ENCODE measurements around the gene DNAJC11.

Gene DNAJC11

DNA sequence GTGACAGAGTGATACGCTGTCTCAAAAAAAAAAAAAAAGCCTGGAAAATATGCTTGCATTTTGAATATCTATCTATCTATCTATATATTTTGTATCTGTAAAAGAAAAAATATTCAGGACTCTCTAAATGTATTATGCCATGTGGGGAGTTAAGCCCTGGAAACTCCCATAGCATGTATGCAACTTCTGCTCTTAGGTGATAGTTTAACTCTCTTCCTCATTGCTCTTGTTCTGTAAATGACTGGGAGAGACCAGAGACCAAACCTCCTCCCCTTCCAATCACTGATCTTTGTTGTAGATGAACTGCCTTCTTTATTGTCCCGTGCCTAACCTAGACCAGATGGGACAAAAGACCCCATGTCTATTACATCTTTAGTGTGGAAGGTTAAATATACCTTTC is 46.1 kb upstream of the DNAJC11 start:
- ATAC-seq: no peak
- TF ChIP-seq ZFP3 (CRISPR knock-in tag; IDR thresholded peaks at IDR 0.05) (no peak), TCF4 (CRISPR knock-in tag; IDR thresholded peaks at IDR 0.05; ENCODE audit: borderline replicate concordance) (no peak), PPARA (CRISPR knock-in tag; IDR thresholded peaks at IDR 0.05; ENCODE audit: borderline replicate concordance) (no peak), ISL1 (CRISPR knock-in tag; IDR thresholded peaks at IDR 0.05) (no peak), ZNF8 (CRISPR knock-in tag; IDR thresholded peaks at IDR 0.05) (no peak), BACH2 (CRISPR knock-in tag; IDR thresholded peaks at IDR 0.05; ENCODE audit: borderline replicate concordance) (no peak), ZNF70 (CRISPR knock-in tag; IDR thresholded peaks at IDR 0.05) (no peak), ZC3H10 (CRISPR knock-in tag; IDR thresholded peaks at IDR 0.05) (no peak), RARB (CRISPR knock-in tag; IDR thresholded peaks at IDR 0.05) (no peak), CSDC2 (CRISPR knock-in tag; IDR thresholded peaks at IDR 0.05) (no peak), ZFP30 (CRISPR knock-in tag; IDR thresholded peaks at IDR 0.05) (no peak), TOX (CRISPR knock-in tag; IDR thresholded peaks at IDR 0.05; ENCODE audit: borderline replicate concordance) (no peak), GLIS3 (CRISPR knock-in tag; IDR thresholded peaks at IDR 0.05) (no peak)
- TF ChIP-seq, protein P1, sequence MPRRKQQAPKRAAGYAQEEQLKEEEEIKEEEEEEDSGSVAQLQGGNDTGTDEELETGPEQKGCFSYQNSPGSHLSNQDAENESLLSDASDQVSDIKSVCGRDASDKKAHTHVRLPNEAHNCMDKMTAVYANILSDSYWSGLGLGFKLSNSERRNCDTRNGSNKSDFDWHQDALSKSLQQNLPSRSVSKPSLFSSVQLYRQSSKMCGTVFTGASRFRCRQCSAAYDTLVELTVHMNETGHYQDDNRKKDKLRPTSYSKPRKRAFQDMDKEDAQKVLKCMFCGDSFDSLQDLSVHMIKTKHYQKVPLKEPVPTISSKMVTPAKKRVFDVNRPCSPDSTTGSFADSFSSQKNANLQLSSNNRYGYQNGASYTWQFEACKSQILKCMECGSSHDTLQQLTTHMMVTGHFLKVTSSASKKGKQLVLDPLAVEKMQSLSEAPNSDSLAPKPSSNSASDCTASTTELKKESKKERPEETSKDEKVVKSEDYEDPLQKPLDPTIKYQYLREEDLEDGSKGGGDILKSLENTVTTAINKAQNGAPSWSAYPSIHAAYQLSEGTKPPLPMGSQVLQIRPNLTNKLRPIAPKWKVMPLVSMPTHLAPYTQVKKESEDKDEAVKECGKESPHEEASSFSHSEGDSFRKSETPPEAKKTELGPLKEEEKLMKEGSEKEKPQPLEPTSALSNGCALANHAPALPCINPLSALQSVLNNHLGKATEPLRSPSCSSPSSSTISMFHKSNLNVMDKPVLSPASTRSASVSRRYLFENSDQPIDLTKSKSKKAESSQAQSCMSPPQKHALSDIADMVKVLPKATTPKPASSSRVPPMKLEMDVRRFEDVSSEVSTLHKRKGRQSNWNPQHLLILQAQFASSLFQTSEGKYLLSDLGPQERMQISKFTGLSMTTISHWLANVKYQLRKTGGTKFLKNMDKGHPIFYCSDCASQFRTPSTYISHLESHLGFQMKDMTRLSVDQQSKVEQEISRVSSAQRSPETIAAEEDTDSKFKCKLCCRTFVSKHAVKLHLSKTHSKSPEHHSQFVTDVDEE (CRISPR knock-in tag; IDR thresholded peaks at IDR 0.05): no peak
- TF ChIP-seq, protein P2, sequence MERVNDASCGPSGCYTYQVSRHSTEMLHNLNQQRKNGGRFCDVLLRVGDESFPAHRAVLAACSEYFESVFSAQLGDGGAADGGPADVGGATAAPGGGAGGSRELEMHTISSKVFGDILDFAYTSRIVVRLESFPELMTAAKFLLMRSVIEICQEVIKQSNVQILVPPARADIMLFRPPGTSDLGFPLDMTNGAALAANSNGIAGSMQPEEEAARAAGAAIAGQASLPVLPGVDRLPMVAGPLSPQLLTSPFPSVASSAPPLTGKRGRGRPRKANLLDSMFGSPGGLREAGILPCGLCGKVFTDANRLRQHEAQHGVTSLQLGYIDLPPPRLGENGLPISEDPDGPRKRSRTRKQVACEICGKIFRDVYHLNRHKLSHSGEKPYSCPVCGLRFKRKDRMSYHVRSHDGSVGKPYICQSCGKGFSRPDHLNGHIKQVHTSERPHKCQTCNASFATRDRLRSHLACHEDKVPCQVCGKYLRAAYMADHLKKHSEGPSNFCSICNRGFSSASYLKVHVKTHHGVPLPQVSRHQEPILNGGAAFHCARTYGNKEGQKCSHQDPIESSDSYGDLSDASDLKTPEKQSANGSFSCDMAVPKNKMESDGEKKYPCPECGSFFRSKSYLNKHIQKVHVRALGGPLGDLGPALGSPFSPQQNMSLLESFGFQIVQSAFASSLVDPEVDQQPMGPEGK (CRISPR knock-in tag; IDR thresholded peaks at IDR 0.05; ENCODE audit: borderline replicate concordance): no peak
- TF ChIP-seq, protein P3, sequence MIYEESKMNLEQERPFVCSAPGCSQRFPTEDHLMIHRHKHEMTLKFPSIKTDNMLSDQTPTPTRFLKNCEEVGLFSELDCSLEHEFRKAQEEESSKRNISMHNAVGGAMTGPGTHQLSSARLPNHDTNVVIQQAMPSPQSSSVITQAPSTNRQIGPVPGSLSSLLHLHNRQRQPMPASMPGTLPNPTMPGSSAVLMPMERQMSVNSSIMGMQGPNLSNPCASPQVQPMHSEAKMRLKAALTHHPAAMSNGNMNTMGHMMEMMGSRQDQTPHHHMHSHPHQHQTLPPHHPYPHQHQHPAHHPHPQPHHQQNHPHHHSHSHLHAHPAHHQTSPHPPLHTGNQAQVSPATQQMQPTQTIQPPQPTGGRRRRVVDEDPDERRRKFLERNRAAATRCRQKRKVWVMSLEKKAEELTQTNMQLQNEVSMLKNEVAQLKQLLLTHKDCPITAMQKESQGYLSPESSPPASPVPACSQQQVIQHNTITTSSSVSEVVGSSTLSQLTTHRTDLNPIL (CRISPR knock-in tag; IDR thresholded peaks at IDR 0.05; ENCODE audit: low read depth): no peak

DNA sequence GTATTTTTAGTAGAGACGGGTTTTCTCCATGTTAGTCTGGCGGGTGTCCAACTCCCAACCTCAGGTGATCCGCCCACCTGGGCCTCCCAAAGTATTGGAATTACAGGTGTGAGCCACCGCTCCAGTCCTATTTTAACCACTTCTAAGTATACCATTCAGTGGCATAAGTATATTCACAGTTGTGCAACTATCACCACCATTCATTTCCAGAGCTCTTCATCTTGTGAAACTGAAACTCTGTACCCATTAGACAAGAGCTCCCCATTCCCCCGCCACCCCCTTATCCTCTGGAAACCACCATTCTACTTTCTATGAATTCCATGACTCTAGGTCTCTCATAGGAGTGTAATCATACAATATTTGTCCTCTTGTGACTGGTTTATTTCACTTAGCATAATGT is 43.5 kb upstream of the DNAJC11 start:
- TF ChIP-seq ZC3H10 (CRISPR knock-in tag; IDR thresholded peaks at IDR 0.05): no peak
- TF ChIP-seq, protein P3 (CRISPR knock-in tag; IDR thresholded peaks at IDR 0.05; ENCODE audit: low read depth): no peak
- TF ChIP-seq, protein P4, sequence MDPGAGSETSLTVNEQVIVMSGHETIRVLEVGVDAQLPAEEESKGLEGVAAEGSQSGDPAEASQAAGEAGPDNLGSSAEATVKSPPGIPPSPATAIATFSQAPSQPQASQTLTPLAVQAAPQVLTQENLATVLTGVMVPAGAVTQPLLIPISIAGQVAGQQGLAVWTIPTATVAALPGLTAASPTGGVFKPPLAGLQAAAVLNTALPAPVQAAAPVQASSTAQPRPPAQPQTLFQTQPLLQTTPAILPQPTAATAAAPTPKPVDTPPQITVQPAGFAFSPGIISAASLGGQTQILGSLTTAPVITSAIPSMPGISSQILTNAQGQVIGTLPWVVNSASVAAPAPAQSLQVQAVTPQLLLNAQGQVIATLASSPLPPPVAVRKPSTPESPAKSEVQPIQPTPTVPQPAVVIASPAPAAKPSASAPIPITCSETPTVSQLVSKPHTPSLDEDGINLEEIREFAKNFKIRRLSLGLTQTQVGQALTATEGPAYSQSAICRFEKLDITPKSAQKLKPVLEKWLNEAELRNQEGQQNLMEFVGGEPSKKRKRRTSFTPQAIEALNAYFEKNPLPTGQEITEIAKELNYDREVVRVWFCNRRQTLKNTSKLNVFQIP (CRISPR knock-in tag; IDR thresholded peaks at IDR 0.05; ENCODE audit: borderline replicate concordance, low read depth): no peak
- no peak for TF ChIP-seq TOX (CRISPR knock-in tag; IDR thresholded peaks at IDR 0.05; ENCODE audit: borderline replicate concordance)
- no peak for TF ChIP-seq ZNF565 (CRISPR knock-in tag; conservative IDR thresholded peaks at IDR 0.05; ENCODE audit: low read depth)
- no peak for TF ChIP-seq ZNF8 (CRISPR knock-in tag; IDR thresholded peaks at IDR 0.05)
- no peak for TF ChIP-seq CSDC2 (CRISPR knock-in tag; IDR thresholded peaks at IDR 0.05)
- TF ChIP-seq, protein P5, sequence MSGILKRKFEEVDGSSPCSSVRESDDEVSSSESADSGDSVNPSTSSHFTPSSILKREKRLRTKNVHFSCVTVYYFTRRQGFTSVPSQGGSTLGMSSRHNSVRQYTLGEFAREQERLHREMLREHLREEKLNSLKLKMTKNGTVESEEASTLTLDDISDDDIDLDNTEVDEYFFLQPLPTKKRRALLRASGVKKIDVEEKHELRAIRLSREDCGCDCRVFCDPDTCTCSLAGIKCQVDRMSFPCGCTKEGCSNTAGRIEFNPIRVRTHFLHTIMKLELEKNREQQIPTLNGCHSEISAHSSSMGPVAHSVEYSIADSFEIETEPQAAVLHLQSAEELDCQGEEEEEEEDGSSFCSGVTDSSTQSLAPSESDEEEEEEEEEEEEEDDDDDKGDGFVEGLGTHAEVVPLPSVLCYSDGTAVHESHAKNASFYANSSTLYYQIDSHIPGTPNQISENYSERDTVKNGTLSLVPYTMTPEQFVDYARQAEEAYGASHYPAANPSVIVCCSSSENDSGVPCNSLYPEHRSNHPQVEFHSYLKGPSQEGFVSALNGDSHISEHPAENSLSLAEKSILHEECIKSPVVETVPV (CRISPR knock-in tag; IDR thresholded peaks at IDR 0.05): no peak
- TF ChIP-seq ZNF70 (CRISPR knock-in tag; IDR thresholded peaks at IDR 0.05): no peak
- TF ChIP-seq, protein P1 (CRISPR knock-in tag; IDR thresholded peaks at IDR 0.05): no peak
- no peak for TF ChIP-seq PPARA (CRISPR knock-in tag; IDR thresholded peaks at IDR 0.05; ENCODE audit: borderline replicate concordance)
- TF ChIP-seq ZFP30 (CRISPR knock-in tag; IDR thresholded peaks at IDR 0.05): no peak
- TF ChIP-seq ZFP3 (CRISPR knock-in tag; IDR thresholded peaks at IDR 0.05): no peak
- TF ChIP-seq ESRRG (CRISPR knock-in tag; IDR thresholded peaks at IDR 0.05): no peak
- TF ChIP-seq, protein P2 (CRISPR knock-in tag; IDR thresholded peaks at IDR 0.05; ENCODE audit: borderline replicate concordance): no peak
- no peak for TF ChIP-seq GLIS3 (CRISPR knock-in tag; IDR thresholded peaks at IDR 0.05)
- no peak for TF ChIP-seq SNAI2 (CRISPR knock-in tag; IDR thresholded peaks at IDR 0.05)

More for the DNA sequence above, 43.5 kb upstream of the DNAJC11 start:
- no peak for ATAC-seq
